HG03066 (cell line): ENCODE measurements around the gene MTFP1.

Experiments
- ATAC-seq: cut with Tn5 transposase; IDR thresholded peaks from one replicate; pipeline ENCODE4 v1.9.1; 2021; ENCODE audit warnings: low read depth; ENCODE audit not compliant: unreplicated experiment

MTFP1 gene

GRCh38 chr22:30425616-30426387, at the start of gene MTFP1:
TSS of gene MTFP1 (plus strand) at chr22:30425768. CDS start at chr22:30425880, 112 bp downstream.
- no peak for ATAC-seq

- ATAC-seq = no peak
Observed at GRCh38 chr22:30380011-30380410, 45.6 kb upstream of the MTFP1 start.

- no peak for ATAC-seq
Observed at GRCh38 chr22:30381264-30381663, 44.3 kb upstream of the MTFP1 start.

GRCh38 chr22:30382340-30382739, 43.2 kb upstream of the MTFP1 start:
- ATAC-seq = no peak

GRCh38 chr22:30383061-30383460, 42.5 kb upstream of the MTFP1 start:
- ATAC-seq = no peak

GRCh38 chr22:30385942-30386341, 39.6 kb upstream of the MTFP1 start:
- ATAC-seq = no peak

- no peak for ATAC-seq
Observed at GRCh38 chr22:30386608-30386959, 39.0 kb upstream of the MTFP1 start.

GRCh38 chr22:30386960-30387827, 38.4 kb upstream of the MTFP1 start, which contains the start of gene RNF215:
TSS of gene RNF215 (minus strand) at chr22:30387411. CDS start at chr22:30387313, 98 bp downstream.
- ATAC-seq = peak; percentile 61

GRCh38 chr22:30390974-30391691, 34.4 kb upstream of the MTFP1 start:
- ATAC-seq = no peak

- no peak for ATAC-seq
Observed at GRCh38 chr22:30392661-30393321, 32.8 kb upstream of the MTFP1 start.

- no peak for ATAC-seq
Observed at GRCh38 chr22:30393322-30393680, 32.3 kb upstream of the MTFP1 start.

GRCh38 chr22:30393885-30394284, 31.7 kb upstream of the MTFP1 start:
- no peak for ATAC-seq

GRCh38 chr22:30396871-30397655, 28.5 kb upstream of the MTFP1 start, which contains the start of gene SEC14L2:
TSS of gene SEC14L2 (plus strand) at chr22:30397018. CDS start at chr22:30397117, 99 bp downstream.
- ATAC-seq = no peak

GRCh38 chr22:30397656-30398635, 27.6 kb upstream of the MTFP1 start:
- no peak for ATAC-seq

GRCh38 chr22:30398685-30399680, 26.6 kb upstream of the MTFP1 start:
- ATAC-seq = no peak

- ATAC-seq = no peak
Observed at GRCh38 chr22:30399718-30400117, 25.9 kb upstream of the MTFP1 start.

- no peak for ATAC-seq
Observed at GRCh38 chr22:30400159-30400558, 25.4 kb upstream of the MTFP1 start.
